CD4-positive, alpha-beta T cell treated with Interleukin-6 at 100 ng/mL for 8 hours (primary cell): ENCODE results near the gene FER.

Source experiments
- DNase-seq: peaks from one replicate; pipeline ENCODE4 v3.0.0-alpha.2; 2020; ENCODE audit warnings: mixed read lengths, low spot score

FER gene

GRCh38 chr5:109177782-109178181 lies 430.1 kb downstream of the FER start:
- no peak for DNase-seq

GRCh38 chr5:109180668-109181067 lies 433.0 kb downstream of the FER start:
- no peak for DNase-seq

GRCh38 chr5:109186759-109187158 lies 439.1 kb downstream of the FER start:
- no peak for DNase-seq

- DNase-seq, result no peak
Measured at GRCh38 chr5:109191153-109191558, 443.5 kb downstream of the FER start.

- DNase-seq, result no peak
Measured at GRCh38 chr5:109192027-109192426, 444.3 kb downstream of the FER start.

GRCh38 chr5:109192555-109193281 lies 445.0 kb downstream of the FER start:
- DNase-seq, result no peak

GRCh38 chr5:109195667-109196066 lies 448.0 kb downstream of the FER start:
- no peak for DNase-seq

- DNase-seq, result no peak
Measured at GRCh38 chr5:109196087-109196822, 448.6 kb downstream of the FER start.

GRCh38 chr5:109196823-109197160 lies 449.1 kb downstream of the FER start:
- no peak for DNase-seq

- no peak for DNase-seq
Measured at GRCh38 chr5:109199289-109199688, 451.6 kb downstream of the FER start.

GRCh38 chr5:109199799-109200620 lies 452.3 kb downstream of the FER start:
- no peak for DNase-seq

GRCh38 chr5:109215040-109215439 lies 467.3 kb downstream of the FER start:
- no peak for DNase-seq

- DNase-seq, result no peak
Measured at GRCh38 chr5:109218818-109219217, 471.1 kb downstream of the FER start.

GRCh38 chr5:109223531-109223930 lies 475.8 kb downstream of the FER start:
- DNase-seq, result no peak

- no peak for DNase-seq
Measured at GRCh38 chr5:109224276-109224882, 476.7 kb downstream of the FER start.

GRCh38 chr5:109225716-109226625 lies 478.3 kb downstream of the FER start:
- DNase-seq, result no peak

- no peak for DNase-seq
Measured at GRCh38 chr5:109230369-109230768, 482.7 kb downstream of the FER start.

- DNase-seq, result no peak
Measured at GRCh38 chr5:109231331-109231730, 483.6 kb downstream of the FER start.

GRCh38 chr5:109234381-109234780 lies 486.7 kb downstream of the FER start:
- DNase-seq, result no peak

GRCh38 chr5:109239456-109239855 lies 491.8 kb downstream of the FER start:
- DNase-seq, result no peak

- no peak for DNase-seq
Measured at GRCh38 chr5:109242518-109242917, 494.8 kb downstream of the FER start.
